Osteocyte (in vitro differentiated cells): ENCODE data around the gene ORM2. TPM values are rescaled to one million over a fixed set of nuclear protein-coding genes. Genes with fewer than 3 reads are reported as not detected.

Source experiments
- DNase-seq: peaks from one replicate; pipeline ENCODE4 v3.0.0; 2021; ENCODE audit warnings: mixed read lengths; ENCODE audit not compliant: unreplicated experiment; ENCODE audit errors: extremely low spot score
- H3K27ac Mint-ChIP-seq: one replicate; pipeline ENCODE4 v1.8.0; 2021; ENCODE audit warnings: mild to moderate bottlenecking, mixed read lengths; ENCODE audit not compliant: unreplicated experiment
- H3K27me3 Mint-ChIP-seq: one replicate; pipeline ENCODE4 v1.8.0; 2021; ENCODE audit warnings: mixed read lengths; ENCODE audit not compliant: unreplicated experiment
- H3K36me3 Mint-ChIP-seq: one replicate; pipeline ENCODE4 v1.8.0; 2021; ENCODE audit warnings: mixed read lengths; ENCODE audit not compliant: unreplicated experiment
- H3K4me1 Mint-ChIP-seq: one replicate; pipeline ENCODE4 v1.8.0; 2021; ENCODE audit warnings: mixed read lengths; ENCODE audit not compliant: unreplicated experiment
- H3K4me3 Mint-ChIP-seq: one replicate; pipeline ENCODE4 v1.8.0; 2021; ENCODE audit warnings: mild to moderate bottlenecking, moderate library complexity, mixed read lengths; ENCODE audit not compliant: unreplicated experiment
- H3K9me3 Mint-ChIP-seq: one replicate; pipeline ENCODE4 v1.8.0; 2021; ENCODE audit warnings: mixed read lengths; ENCODE audit not compliant: unreplicated experiment
- CTCF ChIP-seq: fragments of 200-600 bp; sonication (generic); IDR thresholded peaks from 2 replicates; pipeline ENCODE4 v1.5.0; 2021; ENCODE audit warnings: antibody characterized with exemption, mild to moderate bottlenecking, moderate library complexity
- total RNA-seq: library from RNA; stranded (reverse); gene quantifications from 2 replicates; pipeline ENCODE4 v1.2.1, GENCODE V29; 2021

ORM2 gene
- total RNA-seq, 1 donor from 2014 or later = not detected

GRCh38 chr9:114367772-114368569 lies 38.3 kb downstream of the ORM2 start:
- Mint-ChIP-seq H3K27ac (peak overlapping the region; percentile 90), H3K36me3 (peaks cover 42% of the 10 kb centered on the region), H3K4me1 (peaks cover 22% of the 10 kb centered on the region), H3K4me3 (no peak overlapping the region), H3K9me3 (no peaks in the 10 kb centered on the region), H3K27me3 (no peaks in the 10 kb centered on the region)
- no peak for DNase-seq
- no peak for TF ChIP-seq CTCF

GRCh38 chr9:114369216-114370130 lies 39.8 kb downstream of the ORM2 start:
- Mint-ChIP-seq H3K9me3 (no peaks in the 10 kb centered on the region), H3K27me3 (no peaks in the 10 kb centered on the region), H3K36me3 (peaks cover 31% of the 10 kb centered on the region), H3K4me1 (peaks cover 22% of the 10 kb centered on the region), H3K27ac (no peak overlapping the region), H3K4me3 (no peak overlapping the region)
- no peak for DNase-seq
- no peak for TF ChIP-seq CTCF

GRCh38 chr9:114370251-114370967 lies 40.7 kb downstream of the ORM2 start:
- Mint-ChIP-seq H3K27me3 (no peaks in the 10 kb centered on the region), H3K9me3 (no peaks in the 10 kb centered on the region), H3K4me1 (peaks cover 22% of the 10 kb centered on the region), H3K4me3 (no peak overlapping the region), H3K36me3 (peaks cover 26% of the 10 kb centered on the region), H3K27ac (no peak overlapping the region)
- no peak for DNase-seq
- no peak for TF ChIP-seq CTCF

GRCh38 chr9:114370968-114371320 lies 41.3 kb downstream of the ORM2 start:
- no peak for TF ChIP-seq CTCF
- Mint-ChIP-seq H3K27ac (no peak overlapping the region), H3K27me3 (no peaks in the 10 kb centered on the region), H3K4me3 (no peak overlapping the region), H3K36me3 (peaks cover 26% of the 10 kb centered on the region), H3K4me1 (peaks cover 19% of the 10 kb centered on the region), H3K9me3 (no peaks in the 10 kb centered on the region)
- no peak for DNase-seq
